Activated T-cell treated with anti-CD3 and anti-CD28 coated beads, Interleukin-2, amount 50 U/mL, for 48 hours (primary cell): ENCODE results near the gene USP10.
"Not testable (repeated sequence)": the region's sequence is repeated elsewhere in the genome, so short reads cannot be mapped to it uniquely, and the experiment has no call there.

Experiments used
- DNase-seq, 2 experiments: peaks; one replicate each; pipeline ENCODE4 v3.0.0-alpha.2; 2020

Gene USP10

DNA sequence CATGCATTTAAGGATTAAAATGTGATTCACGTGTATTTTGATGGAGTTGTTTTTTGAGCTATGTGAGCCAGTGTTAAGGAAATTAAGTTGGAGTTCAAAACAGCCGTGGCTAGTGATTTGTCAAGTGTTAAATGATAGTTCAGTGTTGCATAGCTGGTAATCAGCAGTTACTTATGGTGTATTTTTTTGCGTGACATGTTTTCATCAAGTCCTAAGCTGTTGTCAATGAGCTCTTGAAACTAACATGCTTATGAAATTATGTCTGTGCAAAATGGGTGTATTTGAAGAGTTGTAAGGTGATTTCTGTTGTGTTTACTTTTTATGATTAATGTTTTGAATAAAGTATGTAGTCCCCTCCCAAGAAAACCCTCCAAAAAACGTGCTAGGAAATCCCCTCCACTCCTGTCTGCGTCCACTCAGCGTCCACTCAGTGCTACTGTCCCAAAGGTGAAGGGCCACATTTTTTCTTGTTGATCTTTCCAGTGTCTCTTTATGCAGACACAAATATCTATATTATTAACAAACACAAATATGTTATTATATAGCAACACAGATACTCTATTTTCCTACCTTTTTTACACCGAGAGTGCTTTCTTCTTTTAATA is 30.0 kb downstream of the USP10 start:
- no peak for DNase-seq

GRCh38 chr16:84730406-84731106 is 30.8 kb downstream of the USP10 start:
- DNase-seq = no peak

GRCh38 chr16:84732332-84732673 is 32.5 kb downstream of the USP10 start:
- not testable (repeated sequence) for DNase-seq

GRCh38 chr16:84732674-84733352 is 33.0 kb downstream of the USP10 start:
- DNase-seq = no peak

DNA sequence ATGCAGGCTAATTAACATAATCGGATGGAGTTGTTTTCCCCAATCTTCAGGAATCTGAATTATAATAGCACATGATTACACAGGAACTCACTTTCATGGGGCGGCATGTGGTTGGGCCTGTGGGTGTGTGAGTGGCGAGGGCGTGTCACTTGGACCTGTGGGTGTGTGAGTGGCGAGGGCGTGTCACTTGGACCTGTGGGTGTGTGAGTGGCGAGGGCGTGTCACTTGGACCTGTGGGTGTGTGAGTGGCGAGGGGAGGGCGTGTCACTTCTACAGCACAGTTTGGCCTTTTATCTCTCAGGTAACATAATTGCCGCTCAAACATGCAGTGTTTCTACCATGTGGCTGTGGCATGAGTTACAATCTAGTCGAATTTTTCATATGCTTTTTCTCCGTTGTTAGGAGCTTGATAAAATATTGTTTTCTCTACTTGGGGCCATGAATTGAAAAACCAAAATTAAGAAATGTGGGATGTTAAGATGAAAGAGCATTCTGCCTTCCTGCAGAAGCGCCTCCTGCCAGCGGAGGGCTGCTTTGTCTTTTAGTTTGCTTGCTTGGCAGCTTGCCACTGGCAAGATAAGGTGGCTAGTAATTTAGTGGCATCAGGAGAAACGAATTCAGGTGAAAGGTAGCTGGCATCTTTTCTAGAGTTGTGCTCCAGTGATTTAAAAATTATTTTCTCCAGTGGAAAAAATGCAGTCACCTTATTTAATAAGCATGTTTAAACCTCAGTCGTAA is 36.2 kb downstream of the USP10 start:
- DNase-seq = no peak

GRCh38 chr16:84737192-84738011 is 37.6 kb downstream of the USP10 start:
- DNase-seq = no peak

DNA sequence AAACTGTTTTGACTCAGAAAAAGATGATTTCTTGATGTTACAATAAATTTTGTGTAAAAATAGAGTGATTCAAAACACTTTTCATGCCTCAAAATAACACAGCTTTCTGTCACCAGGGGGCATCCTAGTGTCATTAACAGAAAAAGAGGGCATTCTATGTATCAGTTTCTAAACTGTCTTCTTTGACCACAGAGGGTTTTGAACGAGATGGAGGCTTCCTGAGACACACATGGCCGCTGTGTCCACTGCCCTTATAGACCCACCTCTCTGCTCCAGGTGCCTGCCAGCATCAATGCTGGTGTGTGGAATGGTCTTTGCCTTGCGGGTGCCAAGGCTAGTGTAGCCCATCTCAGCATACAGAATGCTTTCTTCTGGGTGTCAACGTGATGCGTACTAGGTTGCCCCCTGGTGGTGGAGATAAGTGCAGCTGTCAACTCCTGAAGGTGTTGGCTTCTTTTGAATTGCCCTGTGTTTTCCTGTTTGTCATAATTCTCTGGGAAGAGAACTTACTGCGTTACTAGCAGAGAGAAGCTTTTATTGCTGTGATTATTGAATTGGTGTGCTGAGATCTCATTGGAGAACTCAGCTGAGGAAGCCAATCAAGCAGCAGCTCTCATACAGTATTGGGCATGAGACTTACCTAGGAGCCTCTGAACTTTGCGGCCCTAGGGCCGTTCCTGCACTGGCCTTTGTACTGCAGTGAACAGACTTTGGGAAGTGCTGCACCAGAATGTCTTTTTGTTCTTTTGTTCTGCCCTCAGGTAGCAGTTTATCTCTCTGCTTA is 38.6 kb downstream of the USP10 start:
- DNase-seq = peak; percentile 85 to 86

- no peak for DNase-seq
These were observed 39.7 kb downstream of the USP10 start for GRCh38 chr16:84739349-84740124.

DNA sequence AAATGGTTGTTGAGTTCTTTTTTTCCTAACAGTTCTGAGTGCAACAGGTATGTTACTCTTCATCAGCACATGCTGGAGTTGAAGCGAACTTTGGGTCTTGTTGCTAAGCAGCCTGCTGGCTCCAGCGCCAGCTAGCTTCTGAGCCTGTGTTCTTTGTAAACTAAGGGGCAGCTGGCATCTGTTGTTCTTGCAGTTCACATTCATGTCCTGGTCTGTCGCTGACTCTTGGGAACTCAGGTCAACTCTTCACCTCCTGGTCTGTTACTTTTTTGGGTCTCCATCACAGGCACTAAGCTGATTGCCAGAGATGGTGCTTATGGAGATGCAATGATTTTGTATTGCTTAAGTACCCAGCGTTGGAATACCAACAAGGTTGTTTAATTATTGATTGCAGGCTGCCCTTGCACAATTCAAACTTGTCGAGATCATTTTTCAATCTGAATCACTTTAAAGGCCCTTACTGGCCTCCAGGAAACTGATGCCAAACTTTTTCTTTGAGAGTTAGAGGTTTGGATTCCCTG is 40.9 kb downstream of the USP10 start:
- DNase-seq = no peak

DNA sequence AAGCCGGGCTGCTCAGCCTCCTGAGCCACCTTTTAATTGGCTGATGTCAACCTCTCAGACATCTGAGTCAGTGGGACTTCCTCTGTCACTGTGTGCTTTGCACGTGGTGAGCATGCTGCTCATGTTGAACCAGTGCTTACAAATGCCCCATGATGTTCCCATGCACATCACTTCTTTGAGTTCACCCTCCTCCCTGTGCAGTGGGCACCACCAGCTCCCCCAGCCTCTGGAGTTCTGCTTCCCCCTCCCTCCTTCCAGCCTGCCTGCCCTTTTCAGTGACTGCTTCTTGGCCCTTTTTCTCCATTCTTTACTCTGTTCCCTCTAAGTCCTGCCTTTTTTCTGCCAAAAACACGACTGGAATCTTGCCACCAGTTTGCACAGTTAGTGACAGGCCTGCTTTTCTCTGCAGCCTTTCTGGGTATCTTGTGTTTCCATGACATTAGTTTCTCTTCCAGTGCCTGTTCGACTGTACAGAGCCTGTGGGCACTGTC is 41.6 kb downstream of the USP10 start:
- no peak for DNase-seq

DNA sequence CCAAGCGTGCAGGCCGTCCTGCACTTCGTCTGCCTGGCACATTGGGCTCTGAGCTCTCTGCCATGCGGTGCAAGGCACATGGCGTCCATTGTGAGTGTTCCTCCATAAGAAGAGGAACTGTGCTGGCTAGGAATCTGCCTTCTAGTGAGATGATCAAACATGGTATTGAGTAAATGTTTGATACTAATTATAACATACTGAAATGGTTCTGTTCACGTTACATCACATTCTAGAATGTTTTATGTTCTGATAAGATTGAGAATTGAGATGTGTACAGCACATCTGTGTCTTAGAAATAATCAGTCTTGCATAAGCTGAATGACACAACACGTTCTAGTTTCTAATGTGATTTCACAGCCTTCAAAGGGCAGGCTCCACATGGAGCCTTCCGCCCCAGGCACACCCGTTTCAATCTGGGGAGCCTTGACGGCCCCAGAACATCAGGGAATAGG is 42.9 kb downstream of the USP10 start:
- no peak for DNase-seq

DNA sequence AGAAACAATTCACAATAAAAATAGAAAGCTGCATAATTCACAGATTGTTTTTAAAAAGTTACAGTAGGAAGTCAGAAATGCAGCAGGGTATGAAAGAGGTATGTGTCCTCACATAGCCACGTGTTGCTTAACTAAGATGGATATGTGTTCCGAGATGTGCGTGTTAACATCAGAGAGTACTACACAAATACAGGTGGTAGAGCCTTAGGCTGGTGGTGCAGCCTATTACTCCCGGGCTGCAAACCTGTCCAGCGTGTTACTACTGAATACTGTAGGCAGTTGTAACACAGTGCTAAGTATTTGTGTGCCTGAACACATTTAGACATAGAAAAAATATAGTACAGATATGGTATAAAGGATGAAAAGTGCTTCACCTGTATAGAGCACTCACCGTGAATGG is 46.4 kb downstream of the USP10 start:
- DNase-seq = no peak

DNA sequence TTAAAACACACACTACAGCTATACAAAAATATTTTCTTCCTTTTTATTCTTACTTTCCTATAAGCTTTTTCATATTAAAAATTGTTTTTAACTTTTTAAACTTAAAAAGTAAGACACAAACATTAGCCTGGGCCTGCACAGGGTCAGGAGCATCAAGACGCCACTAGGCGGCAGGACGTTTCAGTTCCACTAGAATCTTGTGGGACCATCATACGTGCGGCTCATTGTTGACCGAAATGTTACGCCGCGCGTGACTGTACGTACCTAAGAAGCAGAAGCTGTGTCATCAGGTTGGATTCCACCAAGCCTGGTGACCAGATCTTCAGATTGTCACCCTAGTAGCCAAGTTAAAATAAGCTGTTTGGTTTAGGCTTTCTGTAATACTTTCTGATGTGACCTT is 47.1 kb downstream of the USP10 start:
- DNase-seq = no peak

- DNase-seq = not testable (repeated sequence)
These were observed 48.4 kb downstream of the USP10 start for GRCh38 chr16:84748247-84748646.

DNA sequence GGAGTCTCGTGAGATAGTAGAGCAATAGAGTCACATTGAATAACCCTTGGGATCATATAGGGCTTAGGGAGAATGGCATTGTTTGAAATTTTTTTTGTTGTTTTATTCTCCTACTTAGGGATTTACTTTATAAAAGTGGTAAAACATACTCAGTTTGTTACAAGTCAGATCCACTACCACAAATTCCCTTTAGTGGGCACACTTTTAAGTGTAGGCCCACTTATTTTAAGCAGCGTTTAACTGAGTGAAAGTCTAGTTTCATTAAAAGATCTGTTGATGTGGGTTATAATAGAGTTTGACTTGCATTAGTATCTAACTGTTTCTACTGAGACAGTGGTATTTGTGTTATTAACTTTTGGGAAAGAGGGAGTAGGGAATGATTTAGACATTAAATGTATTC is 49.3 kb downstream of the USP10 start:
- DNase-seq = no peak

- DNase-seq = peak in 1 of 2 experiments; percentile 11
These were observed 50.0 kb downstream of the USP10 start for GRCh38 chr16:84749815-84750214.

GRCh38 chr16:84750575-84750974 is 50.8 kb downstream of the USP10 start:
- DNase-seq = no peak

DNA sequence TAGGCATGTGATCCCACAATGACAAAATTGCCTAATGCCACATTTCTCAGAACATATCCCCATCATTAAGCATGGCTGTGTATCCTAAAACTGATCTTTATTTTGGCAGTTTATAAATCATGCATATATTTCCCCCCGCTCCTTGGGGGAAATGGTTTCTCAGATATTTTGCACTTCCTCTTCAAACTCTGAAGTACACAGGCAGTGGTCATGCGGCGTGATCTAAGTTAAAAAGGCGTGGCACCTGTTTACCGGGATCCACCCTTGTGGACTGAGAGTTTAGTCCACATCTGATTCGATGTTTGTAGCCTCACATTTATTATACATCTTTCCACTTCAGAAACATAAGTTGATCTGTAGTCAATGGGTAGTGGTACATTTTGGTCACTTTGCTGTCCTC is 51.4 kb downstream of the USP10 start:
- DNase-seq = peak in 1 of 2 experiments; percentile 14

DNA sequence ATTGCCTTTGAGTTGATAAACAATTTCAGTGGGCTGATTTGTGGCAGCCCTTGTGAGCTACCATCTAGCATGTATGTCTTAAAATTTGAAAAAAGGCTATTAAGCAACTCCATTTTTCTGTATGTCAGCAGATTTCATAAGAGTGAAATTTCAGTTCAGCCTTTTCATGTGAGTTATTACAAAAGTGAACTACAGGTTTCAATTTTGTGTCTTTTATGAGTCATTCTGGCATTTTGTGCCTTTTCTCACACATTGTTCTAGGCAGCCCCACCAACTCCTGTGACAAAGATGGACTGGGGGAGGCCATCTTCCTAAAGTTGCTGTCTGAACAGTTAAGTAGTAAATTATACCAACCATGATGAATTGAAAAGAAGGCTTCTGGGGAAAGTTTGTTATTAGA is 52.1 kb downstream of the USP10 start:
- peak in 1 of 2 experiments; percentile 47 for DNase-seq

- DNase-seq = peak in 1 of 2 experiments; percentile 3
These were observed 52.8 kb downstream of the USP10 start for GRCh38 chr16:84752600-84752999.
